ENCODE data around the gene CD4.
"Not testable (repeated sequence)": the region's sequence is repeated elsewhere in the genome, so short reads cannot be mapped to it uniquely, and the experiment has no call there.

The CD4 gene

DNA sequence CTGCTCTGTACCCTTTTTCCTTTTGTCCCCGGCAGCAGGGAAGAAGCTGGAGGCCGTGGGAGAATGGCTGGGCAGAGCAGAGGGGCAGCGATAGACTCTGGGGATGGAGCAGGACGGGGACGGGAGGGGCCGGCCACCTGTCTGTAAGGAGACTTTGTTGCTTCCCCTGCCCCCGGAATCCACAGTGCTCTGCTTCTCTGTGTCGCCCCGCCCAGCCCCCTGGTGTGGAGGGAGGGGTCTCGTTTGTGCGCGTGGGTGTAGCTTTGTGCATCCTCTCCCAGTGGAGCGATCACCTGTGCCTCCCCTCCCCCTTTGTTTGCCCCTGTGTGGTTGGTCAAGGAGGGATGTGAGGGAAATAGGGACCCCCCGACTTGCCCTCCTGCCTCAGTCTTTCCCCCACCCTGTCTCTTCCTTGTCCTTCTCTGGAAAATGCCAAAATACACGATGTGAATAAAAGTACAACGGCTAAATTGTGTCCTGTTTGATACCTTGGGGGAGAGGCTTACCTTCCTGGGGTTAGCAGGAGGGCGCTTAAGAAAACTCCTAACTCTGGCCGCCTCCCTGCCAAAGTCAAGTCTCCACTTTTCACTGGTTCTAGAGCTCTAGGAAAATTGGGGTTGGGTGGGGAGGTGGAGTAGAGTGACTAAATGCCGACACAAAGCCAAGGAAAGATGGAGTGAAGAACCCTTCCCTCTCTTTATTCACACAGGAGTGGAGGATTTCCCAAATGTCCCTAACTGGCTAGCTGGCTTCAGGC, 77.0 kb downstream of the CD4 start:
- H3K4me3 ChIP-seq (ENCODE audit: low read depth, low read length), result no peak overlapping the region
- TF ChIP-seq, protein P1, sequence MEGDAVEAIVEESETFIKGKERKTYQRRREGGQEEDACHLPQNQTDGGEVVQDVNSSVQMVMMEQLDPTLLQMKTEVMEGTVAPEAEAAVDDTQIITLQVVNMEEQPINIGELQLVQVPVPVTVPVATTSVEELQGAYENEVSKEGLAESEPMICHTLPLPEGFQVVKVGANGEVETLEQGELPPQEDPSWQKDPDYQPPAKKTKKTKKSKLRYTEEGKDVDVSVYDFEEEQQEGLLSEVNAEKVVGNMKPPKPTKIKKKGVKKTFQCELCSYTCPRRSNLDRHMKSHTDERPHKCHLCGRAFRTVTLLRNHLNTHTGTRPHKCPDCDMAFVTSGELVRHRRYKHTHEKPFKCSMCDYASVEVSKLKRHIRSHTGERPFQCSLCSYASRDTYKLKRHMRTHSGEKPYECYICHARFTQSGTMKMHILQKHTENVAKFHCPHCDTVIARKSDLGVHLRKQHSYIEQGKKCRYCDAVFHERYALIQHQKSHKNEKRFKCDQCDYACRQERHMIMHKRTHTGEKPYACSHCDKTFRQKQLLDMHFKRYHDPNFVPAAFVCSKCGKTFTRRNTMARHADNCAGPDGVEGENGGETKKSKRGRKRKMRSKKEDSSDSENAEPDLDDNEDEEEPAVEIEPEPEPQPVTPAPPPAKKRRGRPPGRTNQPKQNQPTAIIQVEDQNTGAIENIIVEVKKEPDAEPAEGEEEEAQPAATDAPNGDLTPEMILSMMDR (IDR thresholded peaks at IDR 0.05; ENCODE audit: low read depth, low read length), result no peak
- DNase-seq (ENCODE audit: low read depth, low spot score), result no peak
- in situ Hi-C loops (cut with HindIII; ENCODE audit: low sequenced_read_pairs), result no loop called here

DNA sequence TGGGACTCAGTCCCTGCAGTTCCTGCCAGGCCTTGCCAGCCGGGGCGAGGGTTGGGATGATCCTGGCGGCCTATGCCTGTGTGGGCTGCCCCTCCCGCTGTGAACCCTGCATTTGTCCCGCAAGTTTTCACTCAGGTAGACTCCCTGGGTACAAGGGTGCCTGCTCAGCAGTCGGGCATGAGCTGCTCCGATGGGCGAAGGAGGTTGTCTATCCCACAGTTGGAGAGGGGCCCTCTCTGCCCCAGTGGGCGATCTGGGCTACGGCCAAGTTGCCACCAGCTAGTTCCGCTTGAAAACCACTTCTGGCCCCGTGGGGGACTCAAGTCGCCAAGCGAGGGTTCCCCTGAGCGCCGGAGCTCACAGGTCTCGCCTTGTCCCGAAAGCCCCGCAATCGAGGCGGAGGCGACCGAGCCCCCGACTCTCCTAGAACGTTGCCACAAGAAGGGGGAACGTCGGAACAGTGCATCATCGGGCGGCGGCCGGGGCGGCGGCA, 77.6 kb downstream of the CD4 start:
- in situ Hi-C loops (cut with HindIII; ENCODE audit: low sequenced_read_pairs), result no loop called here
- TF ChIP-seq, protein P1 (IDR thresholded peaks at IDR 0.05; ENCODE audit: low read depth, low read length), result no peak
- peak overlapping the region; percentile 65 for H3K4me3 ChIP-seq (ENCODE audit: low read depth, low read length)
- no peak for DNase-seq (ENCODE audit: low read depth, low spot score)

DNA sequence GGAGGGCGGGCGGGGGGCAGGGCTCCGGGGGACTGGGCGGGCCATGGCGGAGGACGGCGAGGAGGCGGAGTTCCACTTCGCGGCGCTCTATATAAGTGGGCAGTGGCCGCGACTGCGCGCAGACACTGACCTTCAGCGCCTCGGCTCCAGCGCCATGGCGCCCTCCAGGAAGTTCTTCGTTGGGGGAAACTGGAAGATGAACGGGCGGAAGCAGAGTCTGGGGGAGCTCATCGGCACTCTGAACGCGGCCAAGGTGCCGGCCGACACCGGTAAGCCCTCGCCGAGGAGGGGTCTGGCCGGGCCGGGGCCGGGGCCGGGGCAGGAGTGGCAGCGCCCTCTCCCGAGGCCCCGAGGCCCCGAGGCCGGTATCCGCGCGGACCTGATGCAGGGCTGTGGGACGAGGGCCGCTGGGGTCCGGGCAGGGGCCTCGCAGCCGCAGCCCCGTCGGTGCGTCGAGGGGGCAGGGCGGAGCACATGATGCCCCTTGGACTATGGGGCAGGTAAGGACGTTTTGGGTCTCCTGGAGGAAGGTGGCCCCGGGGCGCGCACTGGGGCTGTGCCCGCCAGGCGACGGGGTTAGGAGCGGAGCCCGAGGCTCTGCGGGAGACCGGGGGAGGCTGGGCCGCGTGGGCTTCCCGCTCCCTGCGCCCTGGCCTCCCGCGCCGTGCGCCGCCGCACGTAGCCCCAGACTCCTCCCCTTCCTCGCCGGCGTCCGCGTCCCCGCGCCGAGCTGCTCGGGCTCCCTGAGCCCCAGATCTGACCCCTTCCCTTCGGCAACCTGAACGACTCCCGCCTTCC, 78.3 kb downstream of the CD4 start, which contains the start of gene TPI1:
Gene TPI1, plus strand, starts transcription at position 119 of the 798 bp plus-strand sequence. Its CDS starts 36 bp downstream, at position 155.
- DNase-seq (ENCODE audit: low read depth, low spot score), result peak; percentile 78
- peak within 1 kb of the TSS; percentile 65 for H3K4me3 ChIP-seq (ENCODE audit: low read depth, low read length)
- TF ChIP-seq, protein P1 (IDR thresholded peaks at IDR 0.05; ENCODE audit: low read depth, low read length), result no peak
- in situ Hi-C loops (cut with HindIII; ENCODE audit: low sequenced_read_pairs), result no loop called here

DNA sequence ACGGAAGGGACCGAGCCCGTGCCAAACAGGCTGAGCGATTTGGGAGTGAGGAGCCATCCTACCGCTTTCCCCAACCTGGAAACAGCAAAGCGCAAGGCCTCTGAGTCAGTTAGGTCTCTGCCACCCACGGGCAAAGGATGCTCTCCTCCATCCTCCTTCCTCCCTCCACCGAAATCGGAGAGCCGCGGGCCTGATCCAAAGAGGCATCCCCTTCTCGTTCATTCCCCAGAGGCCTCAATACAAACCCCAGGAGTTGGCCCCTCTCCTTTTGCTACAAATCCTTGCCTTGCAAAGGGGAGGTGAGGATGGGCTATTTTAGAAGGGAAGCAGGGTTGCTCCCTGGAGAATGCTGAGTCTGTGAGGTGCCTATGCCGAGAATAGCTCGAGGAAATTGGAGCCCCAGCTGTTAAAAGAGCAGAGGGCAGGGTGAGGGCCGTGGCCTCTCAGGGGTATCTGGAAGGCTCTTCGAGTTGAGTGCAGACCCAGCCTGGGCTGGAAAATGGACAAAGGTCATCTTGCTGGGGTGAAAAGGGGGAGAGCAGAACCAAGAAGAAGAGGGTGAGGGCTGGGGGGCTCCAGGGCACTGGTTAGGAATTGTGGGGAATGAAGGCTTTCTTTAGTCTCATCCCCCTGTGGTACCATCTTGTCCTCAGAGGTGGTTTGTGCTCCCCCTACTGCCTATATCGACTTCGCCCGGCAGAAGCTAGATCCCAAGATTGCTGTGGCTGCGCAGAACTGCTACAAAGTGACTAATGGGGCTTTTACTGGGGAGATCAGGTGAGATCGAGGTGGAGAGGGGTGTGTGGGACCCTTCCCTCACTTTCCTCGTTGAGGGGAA, 79.1 kb downstream of the CD4 start:
- DNase-seq (ENCODE audit: low read depth, low spot score), result peak; percentile 26
- in situ Hi-C loops (cut with HindIII; ENCODE audit: low sequenced_read_pairs), result no loop called here
- peak overlapping the region; percentile 65 for H3K4me3 ChIP-seq (ENCODE audit: low read depth, low read length)

DNA sequence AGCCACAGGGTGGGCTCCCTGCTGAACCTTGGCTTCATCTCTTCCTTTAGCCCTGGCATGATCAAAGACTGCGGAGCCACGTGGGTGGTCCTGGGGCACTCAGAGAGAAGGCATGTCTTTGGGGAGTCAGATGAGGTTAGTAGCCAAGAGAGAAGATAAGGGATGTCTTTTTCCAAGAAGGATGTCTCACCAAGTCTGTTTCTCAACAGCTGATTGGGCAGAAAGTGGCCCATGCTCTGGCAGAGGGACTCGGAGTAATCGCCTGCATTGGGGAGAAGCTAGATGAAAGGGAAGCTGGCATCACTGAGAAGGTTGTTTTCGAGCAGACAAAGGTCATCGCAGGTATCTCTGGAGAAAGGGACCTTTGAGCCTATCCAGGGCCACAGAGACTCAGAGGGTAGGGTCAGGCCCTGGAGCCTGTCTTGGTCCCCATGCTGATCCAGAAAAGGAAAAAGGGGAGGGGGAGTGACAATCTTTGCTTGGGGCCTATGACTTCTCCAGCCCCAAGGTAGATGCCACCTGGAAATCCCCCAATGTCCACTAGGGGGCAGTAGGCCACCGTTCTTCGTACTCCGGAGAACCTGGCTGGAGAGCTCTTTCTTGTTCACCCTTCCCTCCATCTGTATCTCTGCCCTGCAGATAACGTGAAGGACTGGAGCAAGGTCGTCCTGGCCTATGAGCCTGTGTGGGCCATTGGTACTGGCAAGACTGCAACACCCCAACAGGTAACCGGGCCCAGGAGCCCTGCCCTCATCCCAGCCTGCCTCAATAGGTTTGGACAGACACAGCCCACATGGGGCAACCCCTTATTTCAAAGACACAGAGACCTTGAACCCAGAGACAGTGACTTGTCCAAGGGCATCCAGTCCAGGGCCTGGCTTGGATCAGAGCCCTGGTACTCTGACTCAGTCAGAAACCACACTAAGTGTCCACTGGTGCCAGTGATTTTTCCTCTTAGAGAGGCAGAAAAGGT, 80.0 kb downstream of the CD4 start:
- peak overlapping the region; percentile 65 for H3K4me3 ChIP-seq (ENCODE audit: low read depth, low read length)
- in situ Hi-C loops (cut with HindIII; ENCODE audit: low sequenced_read_pairs), result no loop called here
- peak; percentile 73 for DNase-seq (ENCODE audit: low read depth, low spot score)
- TF ChIP-seq, protein P1 (IDR thresholded peaks at IDR 0.05; ENCODE audit: low read depth, low read length), result peak; percentile 90

More for the DNA sequence above, 79.1 kb downstream of the CD4 start:
- TF ChIP-seq, protein P1 (IDR thresholded peaks at IDR 0.05; ENCODE audit: low read depth, low read length), result peak; percentile 31

DNA sequence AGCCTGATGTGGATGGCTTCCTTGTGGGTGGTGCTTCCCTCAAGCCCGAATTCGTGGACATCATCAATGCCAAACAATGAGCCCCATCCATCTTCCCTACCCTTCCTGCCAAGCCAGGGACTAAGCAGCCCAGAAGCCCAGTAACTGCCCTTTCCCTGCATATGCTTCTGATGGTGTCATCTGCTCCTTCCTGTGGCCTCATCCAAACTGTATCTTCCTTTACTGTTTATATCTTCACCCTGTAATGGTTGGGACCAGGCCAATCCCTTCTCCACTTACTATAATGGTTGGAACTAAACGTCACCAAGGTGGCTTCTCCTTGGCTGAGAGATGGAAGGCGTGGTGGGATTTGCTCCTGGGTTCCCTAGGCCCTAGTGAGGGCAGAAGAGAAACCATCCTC, 81.0 kb downstream of the CD4 start:
- H3K4me3 ChIP-seq (ENCODE audit: low read depth, low read length); in situ Hi-C loops (cut with HindIII; ENCODE audit: low sequenced_read_pairs); DNase-seq (ENCODE audit: low read depth, low spot score): not testable (repeated sequence)
